ENCODE results near the gene MLLT6. TPM values are rescaled to one million over a fixed set of nuclear protein-coding genes. Genes with fewer than 3 reads are reported as not detected.
A peak's percentile ranks its signal among the peaks of the same experiment; 100 is the strongest.

Gene MLLT6
- total and polyA plus RNA-seq, 2 of the 13 experiments (the other 11 are each of a cell fraction or from before 2014, with no cell fraction given): 50.7 to 69.5 TPM

- TF ChIP-seq KDM3A (CRISPR knock-in tag; IDR thresholded peaks at IDR 0.05; ENCODE audit: low read depth) (peak; percentile 48; the same call in 1 of the 2 replicates), RARA (CRISPR knock-in tag; IDR thresholded peaks at IDR 0.05) (peak; percentile 47), PBX3 (CRISPR knock-in tag; IDR thresholded peaks at IDR 0.05; ENCODE audit: borderline replicate concordance) (no peak), JARID2 (CRISPR knock-in tag; IDR thresholded peaks at IDR 0.05; ENCODE audit: insufficient replicate concordance) (peak; percentile 63), MYC (CRISPR knock-in tag; IDR thresholded peaks at IDR 0.05; ENCODE audit: borderline replicate concordance) (no peak; the same call in 1 of the 2 replicates), ZSCAN21 (CRISPR knock-in tag; IDR thresholded peaks at IDR 0.05; ENCODE audit: borderline replicate concordance) (peak; percentile 78), MAFG (CRISPR knock-in tag; IDR thresholded peaks at IDR 0.05) (peak; percentile 41; the same call in 1 of the 2 replicates), ZFX (CRISPR knock-in tag; IDR thresholded peaks at IDR 0.05; ENCODE audit: low read depth) (peak; percentile 94), PCBP1 (IDR thresholded peaks at IDR 0.05; ENCODE audit: borderline replicate concordance, low read depth, low read length) (no peak), PHF8 (CRISPR knock-in tag; IDR thresholded peaks at IDR 0.05) (peak; percentile 79), ZNF552 (CRISPR knock-in tag; IDR thresholded peaks at IDR 0.05; ENCODE audit: borderline replicate concordance) (no peak), ZNF354B (CRISPR knock-in tag; IDR thresholded peaks at IDR 0.05) (peak; percentile 85; the same call in 1 of the 2 replicates), PHF5A (CRISPR knock-in tag; IDR thresholded peaks at IDR 0.05; ENCODE audit: low read depth, unreplicated experiment) (peak; percentile 8), ZNF788 (CRISPR knock-in tag; IDR thresholded peaks at IDR 0.05; ENCODE audit: borderline replicate concordance) (peak; percentile 65), ZNF275 (CRISPR knock-in tag; IDR thresholded peaks at IDR 0.05; ENCODE audit: borderline replicate concordance) (no peak; the same call in 1 of the 2 replicates), ELF4 (CRISPR knock-in tag; IDR thresholded peaks at IDR 0.05; ENCODE audit: borderline replicate concordance) (no peak; the same call in 1 of the 2 replicates), MXD4 (CRISPR knock-in tag; IDR thresholded peaks at IDR 0.05) (peak; percentile 47; the same call in 1 of the 2 replicates), GLMP (CRISPR knock-in tag; IDR thresholded peaks at IDR 0.05; ENCODE audit: borderline replicate concordance) (no peak), ZBTB43 (CRISPR knock-in tag; conservative IDR thresholded peaks at IDR 0.05) (0 out of 2 replicates have a peak, but pooled peaks have one; percentile 26), ADNP (CRISPR knock-in tag; IDR thresholded peaks at IDR 0.05) (no peak), AGO1 (IDR thresholded peaks at IDR 0.05; ENCODE audit: low read depth, low read length, poor library complexity, severe bottlenecking) (no peak), PAF1 (CRISPR knock-in tag; IDR thresholded peaks at IDR 0.05) (no peak), CAMTA2 (CRISPR knock-in tag; IDR thresholded peaks at IDR 0.05; ENCODE audit: borderline replicate concordance) (peak; percentile 38; the same call in 1 of the 2 replicates), RBM22 (optimal IDR thresholded peaks at IDR 0.05; ENCODE audit: low read length) (peak; percentile 85)
These were observed 25.7 kb downstream of the MLLT6 start (continued) for GRCh38 chr17:38730526-38731379.

Data from HepG2 (cell line).